ENCODE measurements around the gene FUZ.

- TF ChIP-seq CTCF (IDR thresholded peaks at IDR 0.05), result no peak
- TF ChIP-seq POLR2AphosphoS5 (IDR thresholded peaks at IDR 0.05), result no peak
Measured at GRCh38 chr19:49779731-49780555, 33.1 kb downstream of the FUZ start.

Data from sigmoid colon (tissue), 4 donors.